ENCODE measurements around the gene FGA.

GRCh38 chr4:154579927-154580326, 10.6 kb downstream of the FGA start:
- no peak for TF ChIP-seq TBP (IDR thresholded peaks at IDR 0.05; ENCODE audit: low read depth, low read length)
- no peak for TF ChIP-seq JUN (IDR thresholded peaks at IDR 0.05; ENCODE audit: low read depth, low read length)
- TF ChIP-seq POLR2A (IDR thresholded peaks at IDR 0.05; ENCODE audit: control extremely low read depth in 1 of 2, low read depth in 2 of 2, low read length in 2 of 2) = no peak
- TF ChIP-seq EZH2 (IDR thresholded peaks at IDR 0.05; ENCODE audit: low read depth, low read length, severe bottlenecking) = no peak
- TF ChIP-seq CTCF (IDR thresholded peaks at IDR 0.05; ENCODE audit: control extremely low read depth in 1 of 3, insufficient read depth in 1 of 3, low read depth in 1 of 3, low read length in 3 of 3) = no peak
- TF ChIP-seq POLR2AphosphoS5 (IDR thresholded peaks at IDR 0.05; ENCODE audit: low read depth, low read length) = no peak
- no peak for TF ChIP-seq EP300 (IDR thresholded peaks at IDR 0.05; ENCODE audit: borderline replicate concordance in 1 of 2, low read depth in 2 of 2, low read length in 2 of 2)
- TF ChIP-seq RXRA (IDR thresholded peaks at IDR 0.05; ENCODE audit: insufficient read depth, low read depth, low read length) = no peak
- TF ChIP-seq USF2 (IDR thresholded peaks at IDR 0.05; ENCODE audit: low read length) = no peak

Measured in H1 (cell line).